HG03064 (cell line): ENCODE data around the gene VIPR2.
"Not testable (repeated sequence)": the region's sequence is repeated elsewhere in the genome, so short reads cannot be mapped to it uniquely, and the experiment has no call there.

Source experiments
- ATAC-seq: cut with Tn5 transposase; IDR thresholded peaks from one replicate; pipeline ENCODE4 v1.9.1; 2021; ENCODE audit warnings: low read depth; ENCODE audit not compliant: unreplicated experiment

VIPR2 gene

DNA sequence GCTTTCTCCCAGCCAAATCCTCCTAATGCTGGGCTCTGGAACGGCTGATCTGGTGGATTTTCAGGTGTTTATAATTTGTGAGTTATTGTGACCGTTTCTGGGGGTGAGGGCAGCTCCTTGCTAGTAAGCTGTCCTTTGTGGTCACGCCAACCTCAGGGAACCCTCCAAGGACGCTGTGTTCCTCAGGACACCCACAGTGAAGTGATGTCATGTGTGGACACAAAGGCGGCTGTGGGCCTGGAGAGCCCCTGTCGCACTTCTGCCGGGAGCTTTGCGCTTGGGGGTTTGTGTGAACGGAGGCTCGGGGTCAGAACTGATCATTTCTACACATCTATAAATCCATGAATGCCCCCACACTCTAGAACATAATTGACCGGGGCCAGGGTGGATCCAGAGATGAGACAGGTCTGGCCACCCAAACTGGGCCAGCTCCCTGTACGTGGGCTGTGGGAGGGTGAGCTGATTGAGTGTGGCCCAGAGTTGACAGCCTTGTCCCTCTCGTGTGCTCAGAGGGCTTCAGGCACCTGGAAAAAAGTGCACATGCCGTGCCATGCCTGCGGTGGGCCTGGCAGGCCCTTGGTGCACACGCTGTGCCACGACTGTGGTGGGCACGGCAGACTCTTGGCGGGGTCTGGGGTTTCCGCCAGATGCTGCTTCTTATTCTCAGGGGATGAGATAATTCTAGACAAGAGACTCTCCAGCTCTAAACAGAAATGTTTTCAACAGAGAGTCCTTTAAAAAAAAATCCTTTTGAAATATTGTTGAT lies 130.2 kb downstream of the VIPR2 start:
- ATAC-seq: no peak

GRCh38 chr7:159013825-159014289 lies 130.8 kb downstream of the VIPR2 start:
- no peak for ATAC-seq

DNA sequence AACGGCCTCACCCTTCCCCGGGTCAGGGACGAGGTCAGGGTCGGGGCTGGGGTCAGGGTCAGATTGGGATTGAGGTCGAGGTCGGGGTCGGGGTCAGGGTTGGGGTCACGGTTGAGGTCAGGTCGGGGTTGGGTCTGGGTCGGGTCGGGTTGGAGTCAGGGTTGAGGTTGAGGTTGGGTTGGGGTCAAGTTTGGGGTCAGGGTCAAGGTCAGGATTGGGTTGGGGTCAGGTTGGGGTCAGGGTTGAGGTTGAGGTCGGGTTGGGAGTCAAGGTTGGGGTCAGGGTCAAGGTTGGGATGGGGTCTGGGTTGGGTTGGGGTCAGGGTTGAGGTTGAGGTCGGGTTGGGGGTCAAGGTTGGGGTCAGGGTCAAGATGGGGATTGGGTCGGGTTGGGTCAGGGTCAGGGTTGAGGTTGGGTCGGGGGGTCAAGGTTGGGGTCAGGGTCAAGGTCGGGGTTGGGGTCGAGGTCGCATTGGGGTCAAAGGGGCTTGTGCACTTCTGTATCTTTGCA lies 131.4 kb downstream of the VIPR2 start:
- ATAC-seq: no peak

DNA sequence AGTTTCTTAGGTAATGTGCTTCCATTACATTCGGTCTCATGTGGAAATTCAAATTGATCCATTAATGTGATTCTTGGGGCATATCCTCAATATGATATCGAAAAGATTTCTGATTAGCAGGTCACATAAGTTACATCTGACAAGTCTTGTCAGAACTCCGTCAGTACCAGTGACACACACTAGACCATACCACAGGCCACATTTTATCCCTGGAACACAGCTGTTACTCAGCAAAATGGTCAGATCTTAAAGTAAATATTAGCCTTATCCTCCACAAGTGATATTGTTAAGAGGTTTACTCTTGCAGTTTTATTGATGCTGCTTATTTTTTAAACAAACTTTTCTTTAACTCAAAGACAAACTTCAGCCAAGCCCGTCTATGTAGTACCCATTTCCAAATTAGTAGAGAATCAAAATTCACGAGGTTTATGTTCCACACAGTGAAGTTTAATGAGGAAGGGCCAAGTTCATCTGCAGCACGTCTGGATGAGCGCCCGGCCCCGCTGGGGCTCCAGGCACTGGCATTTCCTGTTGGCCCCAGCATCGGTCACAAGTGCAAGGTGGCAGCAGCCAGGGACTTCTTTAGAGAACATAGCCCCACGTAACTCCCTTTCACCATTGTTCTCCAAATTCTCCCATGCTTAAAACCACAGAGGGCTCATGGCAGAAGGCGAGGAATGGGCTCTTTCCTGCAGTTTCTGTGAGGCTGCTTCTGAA lies 132.2 kb downstream of the VIPR2 start:
- no peak for ATAC-seq

- ATAC-seq: no peak
Measured at GRCh38 chr7:159011722-159012022, 133.0 kb downstream of the VIPR2 start.

- no peak for ATAC-seq
Measured at GRCh38 chr7:159010937-159011721, 133.5 kb downstream of the VIPR2 start.

DNA sequence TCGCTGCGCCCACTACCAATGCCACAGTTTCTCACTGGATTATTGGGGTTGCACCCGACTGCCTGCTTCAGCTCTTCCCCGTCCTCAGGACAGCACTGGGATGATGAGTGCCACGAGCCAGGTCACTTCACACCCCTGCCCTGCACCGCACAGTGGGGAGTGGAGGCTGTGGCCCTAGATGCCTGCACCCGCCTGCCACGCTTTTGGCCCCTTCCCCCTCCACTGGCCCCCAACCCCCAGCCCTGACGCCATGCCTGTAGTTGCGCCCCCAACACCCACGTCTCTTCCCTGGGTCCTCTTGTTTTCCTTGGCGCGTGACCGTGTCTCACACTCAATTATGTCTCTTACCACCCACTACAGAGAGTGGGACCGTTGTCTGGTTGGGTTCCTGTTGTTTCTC lies 134.3 kb downstream of the VIPR2 start:
- no peak for ATAC-seq

- ATAC-seq: no peak
Measured at GRCh38 chr7:159009951-159010350, 134.7 kb downstream of the VIPR2 start.

- ATAC-seq: no peak
Measured at GRCh38 chr7:159008417-159008816, 136.2 kb downstream of the VIPR2 start.

DNA sequence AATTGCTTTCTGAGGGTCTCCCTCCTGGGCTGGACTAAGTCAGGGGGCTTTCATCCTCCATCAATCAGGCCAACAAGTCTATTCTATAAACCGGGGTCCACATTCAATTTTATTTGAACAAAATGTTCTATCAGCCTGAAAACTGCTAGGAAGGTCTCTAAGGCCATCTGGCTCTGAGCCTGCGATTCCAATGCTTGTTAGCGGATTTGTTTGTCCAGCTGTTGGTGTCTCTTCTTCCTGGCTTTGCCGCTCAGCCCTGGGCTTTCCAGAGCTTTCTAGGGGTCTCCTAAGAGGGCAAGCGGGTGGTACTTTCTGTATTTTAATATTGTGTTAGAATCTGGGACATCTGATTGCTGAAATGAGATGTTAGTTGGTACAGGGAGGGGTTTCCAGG lies 136.7 kb downstream of the VIPR2 start:
- no peak for ATAC-seq

DNA sequence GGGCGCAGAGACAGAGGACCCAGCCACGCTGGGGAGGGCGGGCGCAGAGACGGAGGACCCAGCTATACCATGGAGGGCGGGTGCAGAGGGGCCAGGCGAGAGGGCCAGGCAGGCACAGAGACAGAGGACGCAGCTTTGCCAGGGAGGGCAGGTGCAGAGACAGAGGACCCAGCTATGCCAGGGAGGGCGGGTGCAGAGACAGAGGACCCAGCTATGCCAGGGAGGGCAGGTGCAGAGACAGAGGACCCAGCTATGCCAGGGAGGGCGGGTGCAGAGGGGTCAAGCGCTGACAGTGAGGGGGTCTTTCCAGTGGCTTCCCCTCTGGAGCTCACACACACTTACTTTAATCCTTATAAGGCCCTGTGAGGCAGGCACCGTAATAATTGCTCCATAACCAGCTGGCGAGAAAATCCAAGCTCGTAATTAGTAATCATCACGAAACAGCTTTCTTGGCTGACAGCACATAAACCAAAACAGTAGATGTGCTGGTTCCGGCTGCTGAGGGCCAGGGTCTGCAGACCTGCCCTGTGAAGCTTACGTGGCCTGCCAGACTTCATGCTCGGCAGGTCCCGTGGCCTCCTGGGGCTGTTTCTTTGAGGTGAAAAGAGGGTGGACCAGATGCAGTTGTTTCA lies 137.2 kb downstream of the VIPR2 start:
- no peak for ATAC-seq

DNA sequence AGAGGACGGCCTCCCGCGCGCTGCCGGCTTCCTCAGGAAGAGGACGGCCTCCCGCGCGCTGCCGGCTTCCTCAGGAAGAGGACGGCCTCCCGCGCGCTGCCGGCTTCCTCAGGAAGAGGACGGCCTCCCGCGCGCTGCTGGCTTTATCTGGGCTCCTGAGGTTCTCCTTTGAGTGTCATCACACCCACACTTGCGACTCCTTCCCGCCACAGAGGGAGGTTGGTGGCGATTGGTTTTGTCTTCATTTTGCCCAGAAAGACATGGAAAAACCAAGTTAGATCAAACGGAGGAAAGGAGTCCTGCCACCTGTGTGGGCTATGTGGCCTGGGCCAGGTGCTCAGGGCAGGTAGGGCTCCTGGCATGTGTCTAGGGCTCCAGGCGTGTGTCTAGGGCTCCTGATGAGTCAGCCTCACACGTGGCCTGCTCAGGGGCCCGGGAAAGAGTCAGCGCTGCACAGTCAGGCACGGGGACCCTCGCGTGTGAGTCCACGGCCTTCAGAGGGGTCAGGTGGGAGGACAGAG lies 138.0 kb downstream of the VIPR2 start:
- no peak for ATAC-seq

DNA sequence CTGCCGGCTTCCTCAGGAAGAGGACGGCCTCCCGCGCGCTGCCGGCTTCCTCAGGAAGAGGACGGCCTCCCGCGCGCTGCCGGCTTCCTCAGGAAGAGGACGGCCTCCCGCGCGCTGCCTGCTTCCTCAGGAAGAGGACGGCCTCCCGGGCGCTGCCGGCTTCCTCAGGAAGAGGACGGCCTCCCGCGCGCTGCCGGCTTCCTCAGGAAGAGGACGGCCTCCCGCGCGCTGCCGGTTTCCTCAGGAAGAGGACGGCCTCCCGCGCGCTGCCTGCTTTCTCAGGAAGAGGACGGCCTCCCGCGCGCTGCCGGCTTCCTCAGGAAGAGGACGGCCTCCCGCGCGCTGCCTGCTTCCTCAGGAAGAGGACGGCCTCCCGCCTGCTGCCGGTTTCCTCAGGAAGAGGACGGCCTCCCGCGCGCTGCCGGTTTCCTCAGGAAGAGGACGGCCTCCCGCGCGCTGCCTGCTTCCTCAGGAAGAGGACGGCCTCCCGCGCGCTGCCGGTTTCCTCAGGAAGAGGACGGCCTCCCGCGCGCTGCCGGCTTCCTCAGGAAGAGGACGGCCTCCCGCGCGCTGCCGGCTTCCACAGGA lies 138.6 kb downstream of the VIPR2 start:
- ATAC-seq: not testable (repeated sequence)

- no peak for ATAC-seq
Measured at GRCh38 chr7:159005618-159006017, 139.0 kb downstream of the VIPR2 start.

GRCh38 chr7:159004411-159004810 lies 140.3 kb downstream of the VIPR2 start:
- no peak for ATAC-seq

GRCh38 chr7:159001811-159002210 lies 142.9 kb downstream of the VIPR2 start:
- ATAC-seq: no peak

- no peak for ATAC-seq
Measured at GRCh38 chr7:159000859-159001435, 143.7 kb downstream of the VIPR2 start.

GRCh38 chr7:159000070-159000469 lies 144.6 kb downstream of the VIPR2 start:
- ATAC-seq: no peak

DNA sequence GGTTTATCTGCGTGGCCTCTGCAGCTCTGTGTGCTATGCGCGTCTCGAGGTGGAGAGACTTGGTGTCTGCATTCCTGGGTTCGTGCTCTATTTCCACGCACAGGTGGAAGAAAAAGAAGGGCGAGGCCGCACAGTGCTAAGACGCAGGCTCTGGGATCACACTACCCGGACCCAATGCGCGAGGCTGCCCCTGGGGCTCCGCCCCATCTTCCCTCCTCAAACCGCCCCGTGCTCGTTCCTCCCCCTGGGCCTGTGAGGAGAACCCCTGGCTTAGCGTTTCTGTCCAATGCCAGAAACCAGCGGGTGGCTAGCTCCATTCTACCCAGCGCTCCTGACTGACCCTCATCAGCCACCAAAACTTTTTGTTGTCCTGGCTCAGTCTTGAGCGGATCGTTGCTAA lies 145.2 kb downstream of the VIPR2 start:
- ATAC-seq: no peak

DNA sequence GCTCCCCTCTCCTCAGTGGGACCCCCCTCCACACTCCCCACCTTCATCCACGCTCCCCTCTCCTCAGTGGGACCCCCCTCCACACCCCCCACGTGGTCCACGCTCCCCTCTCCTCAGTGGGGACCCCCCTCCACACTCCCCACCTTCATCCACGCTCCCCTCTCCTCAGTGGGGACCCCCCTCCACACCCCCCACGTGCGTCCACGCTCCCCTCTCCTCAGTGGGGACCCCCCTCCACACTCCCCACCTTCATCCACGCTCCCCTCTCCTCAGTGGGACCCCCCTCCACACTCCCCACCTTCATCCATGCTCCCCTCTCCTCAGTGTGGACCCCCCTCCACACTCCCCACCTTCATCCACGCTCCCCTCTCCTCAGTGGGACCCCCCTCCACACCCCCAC lies 146.4 kb downstream of the VIPR2 start:
- not testable (repeated sequence) for ATAC-seq
